ENCODE measurements around the gene CD84.
"Not testable (repeated sequence)": the region's sequence is repeated elsewhere in the genome, so short reads cannot be mapped to it uniquely, and the experiment has no call there.

CD84 gene

GRCh38 chr1:160579216-160579701, at the start of gene CD84:
CD84 (minus strand) TSS chr1:160579496; CDS start chr1:160579437, 59 bp downstream.
- Histone ChIP-seq H3K4me3 (ENCODE audit: low read length) (no peak within 1 kb of the TSS), H3K4me1 (ENCODE audit: control insufficient read depth, insufficient read depth, low read length) (no peaks in the 10 kb centered on the region), H3K27ac (ENCODE audit: low read length) (no peak within 1 kb of the TSS), H3K9me3 (ENCODE audit: control insufficient read depth, insufficient read depth, low read length) (no peaks in the 10 kb centered on the region), H3K27me3 (ENCODE audit: control insufficient read depth, insufficient read depth, low read length) (no peaks in the 10 kb centered on the region), H3K36me3 (ENCODE audit: control insufficient read depth, insufficient read depth, low read length) (no peaks in the 10 kb centered on the region)
- WGBS (ENCODE audit: insufficient coverage, insufficient read length) = no CpG with 5 or more reads among the region's 3 CpGs
- DNase-seq (ENCODE audit: low read depth, low spot score) = no peak

GRCh38 chr1:160628799-160629263, 49.5 kb upstream of the CD84 start:
- DNase-seq (ENCODE audit: low read depth, low spot score) = no peak
- Histone ChIP-seq H3K4me1 (ENCODE audit: control insufficient read depth, insufficient read depth, low read length) (no peaks in the 10 kb centered on the region), H3K27me3 (ENCODE audit: control insufficient read depth, insufficient read depth, low read length) (no peaks in the 10 kb centered on the region), H3K9me3 (ENCODE audit: control insufficient read depth, insufficient read depth, low read length) (no peaks in the 10 kb centered on the region), H3K27ac (ENCODE audit: low read length) (no peak overlapping the region), H3K4me3 (ENCODE audit: low read length) (no peak overlapping the region), H3K36me3 (ENCODE audit: control insufficient read depth, insufficient read depth, low read length) (no peaks in the 10 kb centered on the region)
- no CpG with 5 or more reads among the region's 8 CpGs for WGBS (ENCODE audit: insufficient coverage, insufficient read length)

GRCh38 chr1:160627677-160628289, 48.5 kb upstream of the CD84 start:
- H3K27me3 ChIP-seq (ENCODE audit: control insufficient read depth, insufficient read depth, low read length); H3K27ac ChIP-seq (ENCODE audit: low read length); DNase-seq (ENCODE audit: low read depth, low spot score); H3K4me1 ChIP-seq (ENCODE audit: control insufficient read depth, insufficient read depth, low read length); H3K36me3 ChIP-seq (ENCODE audit: control insufficient read depth, insufficient read depth, low read length); H3K9me3 ChIP-seq (ENCODE audit: control insufficient read depth, insufficient read depth, low read length); H3K4me3 ChIP-seq (ENCODE audit: low read length): not testable (repeated sequence)
- WGBS (ENCODE audit: insufficient coverage, insufficient read length) = no CpG with 5 or more reads among the region's 4 CpGs

- Histone ChIP-seq H3K27ac (ENCODE audit: low read length) (no peak overlapping the region), H3K4me1 (ENCODE audit: control insufficient read depth, insufficient read depth, low read length) (no peaks in the 10 kb centered on the region)
- no peak for DNase-seq (ENCODE audit: low read depth, low spot score)
Measured at GRCh38 chr1:160626509-160627342, 47.4 kb upstream of the CD84 start.

GRCh38 chr1:160625725-160626498, 46.6 kb upstream of the CD84 start:
- no CpG with 5 or more reads among the region's 10 CpGs for WGBS (ENCODE audit: insufficient coverage, insufficient read length)
- H3K4me3 ChIP-seq (ENCODE audit: low read length) = no peak overlapping the region
- no peak overlapping the region for H3K27ac ChIP-seq (ENCODE audit: low read length)
- no peaks in the 10 kb centered on the region for H3K9me3 ChIP-seq (ENCODE audit: control insufficient read depth, insufficient read depth, low read length)
- no peaks in the 10 kb centered on the region for H3K36me3 ChIP-seq (ENCODE audit: control insufficient read depth, insufficient read depth, low read length)
- no peaks in the 10 kb centered on the region for H3K27me3 ChIP-seq (ENCODE audit: control insufficient read depth, insufficient read depth, low read length)
- no peaks in the 10 kb centered on the region for H3K4me1 ChIP-seq (ENCODE audit: control insufficient read depth, insufficient read depth, low read length)
- DNase-seq (ENCODE audit: low read depth, low spot score) = no peak

More at GRCh38 chr1:160626509-160627342, 47.4 kb upstream of the CD84 start:
- no peaks in the 10 kb centered on the region for H3K36me3 ChIP-seq (ENCODE audit: control insufficient read depth, insufficient read depth, low read length)
- H3K9me3 ChIP-seq (ENCODE audit: control insufficient read depth, insufficient read depth, low read length) = no peaks in the 10 kb centered on the region
- no peak overlapping the region for H3K4me3 ChIP-seq (ENCODE audit: low read length)
- no CpG with 5 or more reads among the region's 1 CpG for WGBS (ENCODE audit: insufficient coverage, insufficient read length)
- H3K27me3 ChIP-seq (ENCODE audit: control insufficient read depth, insufficient read depth, low read length) = no peaks in the 10 kb centered on the region

GRCh38 chr1:160625321-160625720, 46.0 kb upstream of the CD84 start:
- DNase-seq (ENCODE audit: low read depth, low spot score) = no peak

GRCh38 chr1:160624464-160624863, 45.2 kb upstream of the CD84 start:
- Histone ChIP-seq H3K36me3 (ENCODE audit: control insufficient read depth, insufficient read depth, low read length) (no peaks in the 10 kb centered on the region), H3K27ac (ENCODE audit: low read length) (no peak overlapping the region), H3K4me1 (ENCODE audit: control insufficient read depth, insufficient read depth, low read length) (no peaks in the 10 kb centered on the region), H3K27me3 (ENCODE audit: control insufficient read depth, insufficient read depth, low read length) (no peaks in the 10 kb centered on the region), H3K9me3 (ENCODE audit: control insufficient read depth, insufficient read depth, low read length) (no peaks in the 10 kb centered on the region), H3K4me3 (ENCODE audit: low read length) (no peak overlapping the region)
- no CpG with 5 or more reads among the region's 3 CpGs for WGBS (ENCODE audit: insufficient coverage, insufficient read length)
- DNase-seq (ENCODE audit: low read depth, low spot score) = no peak

More at GRCh38 chr1:160625321-160625720, 46.0 kb upstream of the CD84 start:
- no CpG with 5 or more reads among the region's 1 CpG for WGBS (ENCODE audit: insufficient coverage, insufficient read length)
- Histone ChIP-seq H3K27me3 (ENCODE audit: control insufficient read depth, insufficient read depth, low read length) (no peaks in the 10 kb centered on the region), H3K36me3 (ENCODE audit: control insufficient read depth, insufficient read depth, low read length) (no peaks in the 10 kb centered on the region), H3K27ac (ENCODE audit: low read length) (no peak overlapping the region), H3K4me3 (ENCODE audit: low read length) (no peak overlapping the region), H3K4me1 (ENCODE audit: control insufficient read depth, insufficient read depth, low read length) (no peaks in the 10 kb centered on the region), H3K9me3 (ENCODE audit: control insufficient read depth, insufficient read depth, low read length) (no peaks in the 10 kb centered on the region)

- WGBS (ENCODE audit: insufficient coverage, insufficient read length) = no CpG with 5 or more reads among the region's 1 CpG
- Histone ChIP-seq H3K27ac (ENCODE audit: low read length) (no peak overlapping the region), H3K9me3 (ENCODE audit: control insufficient read depth, insufficient read depth, low read length) (no peaks in the 10 kb centered on the region), H3K4me1 (ENCODE audit: control insufficient read depth, insufficient read depth, low read length) (no peaks in the 10 kb centered on the region), H3K36me3 (ENCODE audit: control insufficient read depth, insufficient read depth, low read length) (no peaks in the 10 kb centered on the region), H3K27me3 (ENCODE audit: control insufficient read depth, insufficient read depth, low read length) (no peaks in the 10 kb centered on the region), H3K4me3 (ENCODE audit: low read length) (no peak overlapping the region)
- no peak for DNase-seq (ENCODE audit: low read depth, low spot score)
Measured at GRCh38 chr1:160623862-160624261, 44.6 kb upstream of the CD84 start.

GRCh38 chr1:160623227-160623633, 43.9 kb upstream of the CD84 start:
- Histone ChIP-seq H3K4me1 (ENCODE audit: control insufficient read depth, insufficient read depth, low read length) (no peaks in the 10 kb centered on the region), H3K4me3 (ENCODE audit: low read length) (no peak overlapping the region), H3K27me3 (ENCODE audit: control insufficient read depth, insufficient read depth, low read length) (no peaks in the 10 kb centered on the region), H3K27ac (ENCODE audit: low read length) (no peak overlapping the region), H3K36me3 (ENCODE audit: control insufficient read depth, insufficient read depth, low read length) (no peaks in the 10 kb centered on the region), H3K9me3 (ENCODE audit: control insufficient read depth, insufficient read depth, low read length) (no peaks in the 10 kb centered on the region)
- no peak for DNase-seq (ENCODE audit: low read depth, low spot score)
- WGBS (ENCODE audit: insufficient coverage, insufficient read length) = no CpG with 5 or more reads among the region's 3 CpGs

- DNase-seq (ENCODE audit: low read depth, low spot score) = no peak
- WGBS (ENCODE audit: insufficient coverage, insufficient read length) = 100% methylated on average over 1 of the region's 5 CpGs
- Histone ChIP-seq H3K9me3 (ENCODE audit: control insufficient read depth, insufficient read depth, low read length) (no peaks in the 10 kb centered on the region), H3K36me3 (ENCODE audit: control insufficient read depth, insufficient read depth, low read length) (no peaks in the 10 kb centered on the region), H3K4me3 (ENCODE audit: low read length) (no peak overlapping the region), H3K27ac (ENCODE audit: low read length) (no peak overlapping the region), H3K4me1 (ENCODE audit: control insufficient read depth, insufficient read depth, low read length) (no peaks in the 10 kb centered on the region), H3K27me3 (ENCODE audit: control insufficient read depth, insufficient read depth, low read length) (no peaks in the 10 kb centered on the region)
Measured at GRCh38 chr1:160622501-160623226, 43.4 kb upstream of the CD84 start.
